ENCODE measurements around the gene NATD1. TPM values are rescaled to one million over a fixed set of nuclear protein-coding genes. Genes with fewer than 3 reads are reported as not detected.

The NATD1 gene
- total RNA-seq, 1 donor from 2014 or later: 7.9 TPM

DNA sequence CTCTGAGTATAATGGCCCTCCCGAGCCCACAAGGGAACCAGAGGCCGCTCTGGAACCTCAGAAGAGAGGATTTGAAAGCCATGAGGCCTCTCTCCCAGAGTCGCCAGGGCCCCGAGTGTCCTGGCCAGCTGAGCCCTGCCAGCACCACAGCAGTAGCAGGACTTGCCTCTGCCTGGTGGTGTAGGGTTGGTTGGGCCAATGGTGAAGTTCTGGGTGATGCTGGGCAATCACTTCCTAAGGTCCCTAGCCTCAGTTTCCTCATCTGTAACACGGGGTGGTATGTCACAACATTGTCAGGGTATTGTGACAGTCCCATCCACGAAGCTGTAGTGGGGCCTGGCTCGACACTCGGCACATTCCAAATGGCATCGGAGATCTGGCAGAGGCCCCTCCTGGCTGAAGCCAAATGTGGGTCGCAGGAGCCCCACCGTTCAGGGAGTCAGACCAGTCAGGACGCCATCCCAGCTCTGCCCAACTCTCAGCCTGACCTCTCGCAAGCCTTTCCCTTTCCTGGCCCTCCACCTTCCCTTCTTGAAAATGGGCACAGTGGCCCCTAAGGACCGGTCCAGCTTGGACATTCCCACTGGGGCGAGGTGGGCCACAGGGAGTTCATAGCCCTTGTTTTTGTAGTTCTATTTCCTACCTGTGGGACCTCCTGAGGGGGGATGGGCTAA lies 1.7 kb downstream of the NATD1 start:
- Mint-ChIP-seq H3K9me3 (ENCODE audit: unreplicated experiment) (no peaks in the 10 kb centered on the region), H3K27me3 (ENCODE audit: low read depth, unreplicated experiment) (no peaks in the 10 kb centered on the region), H3K27ac (ENCODE audit: unreplicated experiment) (no peak overlapping the region), H3K4me3 (ENCODE audit: unreplicated experiment) (peak overlapping the region; percentile 50), H3K36me3 (ENCODE audit: low read depth, unreplicated experiment) (no peaks in the 10 kb centered on the region), H3K4me1 (ENCODE audit: low read depth, unreplicated experiment) (peaks cover 3% of the 10 kb centered on the region)
- Histone ChIP-seq H3K4me3 (ENCODE audit: insufficient read depth, low read depth, low read length) (no peak overlapping the region), H3K9me3 (ENCODE audit: insufficient read depth, low read depth, low read length) (no peaks in the 10 kb centered on the region), H3K27me3 (ENCODE audit: insufficient read depth, low read length) (no peaks in the 10 kb centered on the region), H3K4me2 (ENCODE audit: low read length) (no peak overlapping the region), H3K36me3 (ENCODE audit: insufficient read depth, low read length) (no peaks in the 10 kb centered on the region), H3K79me2 (ENCODE audit: insufficient read depth, low read length) (peaks cover 3% of the 10 kb centered on the region), H2AFZ (ENCODE audit: low read depth, low read length) (no peak overlapping the region), H3K27ac (ENCODE audit: low read depth, low read length) (no peak overlapping the region), H3K9ac (ENCODE audit: low read length) (no peak overlapping the region), H4K20me1 (ENCODE audit: insufficient read depth, low read length) (peaks cover 34% of the 10 kb centered on the region), H3K4me1 (ENCODE audit: insufficient read depth, low read length) (peaks cover 6% of the 10 kb centered on the region)
- DNase-seq (ENCODE audit: low read depth) (no peak), FAIRE-seq (no peak)
- TF ChIP-seq, protein P1, sequence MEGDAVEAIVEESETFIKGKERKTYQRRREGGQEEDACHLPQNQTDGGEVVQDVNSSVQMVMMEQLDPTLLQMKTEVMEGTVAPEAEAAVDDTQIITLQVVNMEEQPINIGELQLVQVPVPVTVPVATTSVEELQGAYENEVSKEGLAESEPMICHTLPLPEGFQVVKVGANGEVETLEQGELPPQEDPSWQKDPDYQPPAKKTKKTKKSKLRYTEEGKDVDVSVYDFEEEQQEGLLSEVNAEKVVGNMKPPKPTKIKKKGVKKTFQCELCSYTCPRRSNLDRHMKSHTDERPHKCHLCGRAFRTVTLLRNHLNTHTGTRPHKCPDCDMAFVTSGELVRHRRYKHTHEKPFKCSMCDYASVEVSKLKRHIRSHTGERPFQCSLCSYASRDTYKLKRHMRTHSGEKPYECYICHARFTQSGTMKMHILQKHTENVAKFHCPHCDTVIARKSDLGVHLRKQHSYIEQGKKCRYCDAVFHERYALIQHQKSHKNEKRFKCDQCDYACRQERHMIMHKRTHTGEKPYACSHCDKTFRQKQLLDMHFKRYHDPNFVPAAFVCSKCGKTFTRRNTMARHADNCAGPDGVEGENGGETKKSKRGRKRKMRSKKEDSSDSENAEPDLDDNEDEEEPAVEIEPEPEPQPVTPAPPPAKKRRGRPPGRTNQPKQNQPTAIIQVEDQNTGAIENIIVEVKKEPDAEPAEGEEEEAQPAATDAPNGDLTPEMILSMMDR (IDR thresholded peaks at IDR 0.05; ENCODE audit: insufficient read depth, low read depth, low read length): no peak
- no peak for TF ChIP-seq EZH2 (IDR thresholded peaks at IDR 0.05; ENCODE audit: insufficient read depth, low read length)

DNA sequence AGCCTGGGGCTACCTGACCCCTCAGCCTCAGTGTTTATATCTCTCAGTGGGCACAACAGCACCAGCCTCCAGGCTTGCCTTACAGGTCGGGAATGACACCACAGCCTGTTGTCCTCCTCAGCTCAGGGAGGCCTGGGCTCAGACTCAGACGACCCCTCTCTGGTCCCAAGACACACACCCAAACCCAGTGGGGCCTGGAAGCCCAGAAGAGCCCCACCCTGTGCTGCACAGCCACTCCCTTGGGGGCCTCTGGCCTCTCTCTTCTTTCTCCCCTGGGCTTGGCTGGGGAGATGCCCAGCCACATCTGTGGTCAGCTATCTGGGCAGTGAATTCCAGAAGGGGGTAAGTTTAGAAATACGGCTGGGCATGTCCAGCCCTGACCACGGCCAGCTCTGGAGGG lies 2.4 kb downstream of the NATD1 start:
- no peaks in the 10 kb centered on the region for H3K27me3 ChIP-seq (ENCODE audit: insufficient read depth, low read length)
- Mint-ChIP-seq H3K9me3 (ENCODE audit: unreplicated experiment) (no peaks in the 10 kb centered on the region), H3K27ac (ENCODE audit: unreplicated experiment) (no peak overlapping the region), H3K27me3 (ENCODE audit: low read depth, unreplicated experiment) (no peaks in the 10 kb centered on the region), H3K4me1 (ENCODE audit: low read depth, unreplicated experiment) (peaks cover 3% of the 10 kb centered on the region), H3K4me3 (ENCODE audit: unreplicated experiment) (peak overlapping the region; percentile 48), H3K36me3 (ENCODE audit: low read depth, unreplicated experiment) (no peaks in the 10 kb centered on the region)
- H3K9ac ChIP-seq (ENCODE audit: low read length): no peak overlapping the region
- DNase-seq (ENCODE audit: low read depth) (no peak), FAIRE-seq (no peak)
- no peaks in the 10 kb centered on the region for H3K9me3 ChIP-seq (ENCODE audit: insufficient read depth, low read depth, low read length)
- H3K27ac ChIP-seq (ENCODE audit: low read depth, low read length): no peak overlapping the region
- H3K4me3 ChIP-seq (ENCODE audit: insufficient read depth, low read depth, low read length): no peak overlapping the region
- TF ChIP-seq EZH2 (IDR thresholded peaks at IDR 0.05; ENCODE audit: insufficient read depth, low read length): no peak
- TF ChIP-seq, protein P1 (IDR thresholded peaks at IDR 0.05; ENCODE audit: insufficient read depth, low read depth, low read length): no peak
- peaks cover 3% of the 10 kb centered on the region for H3K79me2 ChIP-seq (ENCODE audit: insufficient read depth, low read length)
- peaks cover 34% of the 10 kb centered on the region for H4K20me1 ChIP-seq (ENCODE audit: insufficient read depth, low read length)
- H3K4me1 ChIP-seq (ENCODE audit: insufficient read depth, low read length): peaks cover 6% of the 10 kb centered on the region
- H2AFZ ChIP-seq (ENCODE audit: low read depth, low read length): no peak overlapping the region
- no peak overlapping the region for H3K4me2 ChIP-seq (ENCODE audit: low read length)
- H3K36me3 ChIP-seq (ENCODE audit: insufficient read depth, low read length): no peaks in the 10 kb centered on the region
